Measurements from ENCODE around the gene METTL26.

METTL26 gene

GRCh38 chr16:636206-637080 is at the start of gene METTL26:
Gene METTL26, minus strand, starts transcription at chr16:636305. Its CDS starts 15 bp downstream, at chr16:636290.
- Histone ChIP-seq H3K36me3 (ENCODE audit: control insufficient read depth in 1 of 2, insufficient read depth in 2 of 2, low read length in 2 of 2) (peaks cover 0 to 10% of the 10 kb centered on the region in 2 donors), H3K27ac (ENCODE audit: low read depth, low read length) (peak within 1 kb of the TSS; percentile 97), H3K9me3 (ENCODE audit: control insufficient read depth in 1 of 2, low read length in 2 of 2) (no peaks in the 10 kb centered on the region), H3K9ac (ENCODE audit: low read depth in 1 of 2, low read length in 2 of 2) (peak within 1 kb of the TSS; percentile 71 to 83), H3K27me3 (ENCODE audit: control insufficient read depth in 1 of 2, insufficient read depth in 2 of 2, low read length in 2 of 2) (no peaks in the 10 kb centered on the region), H3K4me3 (ENCODE audit: low read depth in 1 of 2, low read length in 2 of 2) (peak within 1 kb of the TSS; percentile 84 to 90), H3K4me1 (ENCODE audit: control insufficient read depth in 1 of 2, insufficient read depth in 2 of 2, low read length in 2 of 2) (peaks cover 7 to 20% of the 10 kb centered on the region in 2 donors)

GRCh38 chr16:684961-685696 is 49.0 kb upstream of the METTL26 start:
- peaks cover 21 to 42% of the 10 kb centered on the region in 2 donors for H3K36me3 ChIP-seq (ENCODE audit: control insufficient read depth in 1 of 2, insufficient read depth in 2 of 2, low read length in 2 of 2)
- no peaks in the 10 kb centered on the region for H3K27me3 ChIP-seq (ENCODE audit: control insufficient read depth in 1 of 2, insufficient read depth in 2 of 2, low read length in 2 of 2)
- H3K4me1 ChIP-seq (ENCODE audit: control insufficient read depth in 1 of 2, insufficient read depth in 2 of 2, low read length in 2 of 2) = peaks cover 26 to 54% of the 10 kb centered on the region in 2 donors
- H3K9ac ChIP-seq (ENCODE audit: low read depth in 1 of 2, low read length in 2 of 2) = no peak overlapping the region
- H3K27ac ChIP-seq (ENCODE audit: low read depth, low read length) = no peak overlapping the region
- no peaks in the 10 kb centered on the region for H3K9me3 ChIP-seq (ENCODE audit: control insufficient read depth in 1 of 2, low read length in 2 of 2)
- peak overlapping the region in 1 of 2 donors; percentile 16 for H3K4me3 ChIP-seq (ENCODE audit: low read depth in 1 of 2, low read length in 2 of 2)

GRCh38 chr16:684071-684794 is 48.1 kb upstream of the METTL26 start, which contains the start of gene JMJD8:
Gene JMJD8, minus strand, starts transcription at chr16:684334. Its CDS starts 15 bp downstream, at chr16:684319.
- H3K36me3 ChIP-seq (ENCODE audit: control insufficient read depth in 1 of 2, insufficient read depth in 2 of 2, low read length in 2 of 2) = peaks cover 21 to 42% of the 10 kb centered on the region in 2 donors
- no peaks in the 10 kb centered on the region for H3K9me3 ChIP-seq (ENCODE audit: control insufficient read depth in 1 of 2, low read length in 2 of 2)
- H3K27me3 ChIP-seq (ENCODE audit: control insufficient read depth in 1 of 2, insufficient read depth in 2 of 2, low read length in 2 of 2) = no peaks in the 10 kb centered on the region
- H3K9ac ChIP-seq (ENCODE audit: low read depth in 1 of 2, low read length in 2 of 2) = peak within 1 kb of the TSS; percentile 43 to 54
- H3K4me1 ChIP-seq (ENCODE audit: control insufficient read depth in 1 of 2, insufficient read depth in 2 of 2, low read length in 2 of 2) = peaks cover 21 to 47% of the 10 kb centered on the region in 2 donors
- peak within 1 kb of the TSS; percentile 71 to 77 for H3K4me3 ChIP-seq (ENCODE audit: low read depth in 1 of 2, low read length in 2 of 2)
- peak within 1 kb of the TSS; percentile 70 for H3K27ac ChIP-seq (ENCODE audit: low read depth, low read length)

GRCh38 chr16:683396-684070 is 47.4 kb upstream of the METTL26 start:
- peaks cover 19 to 41% of the 10 kb centered on the region in 2 donors for H3K4me1 ChIP-seq (ENCODE audit: control insufficient read depth in 1 of 2, insufficient read depth in 2 of 2, low read length in 2 of 2)
- peak overlapping the region; percentile 66 for H3K27ac ChIP-seq (ENCODE audit: low read depth, low read length)

GRCh38 chr16:682493-683395 is 46.6 kb upstream of the METTL26 start:
- Histone ChIP-seq H3K4me3 (ENCODE audit: low read depth in 1 of 2, low read length in 2 of 2) (peak overlapping the region; percentile 71 to 77), H3K9me3 (ENCODE audit: control insufficient read depth in 1 of 2, low read length in 2 of 2) (no peaks in the 10 kb centered on the region), H3K9ac (ENCODE audit: low read depth in 1 of 2, low read length in 2 of 2) (peak overlapping the region in 1 of 2 donors; percentile 54), H3K4me1 (ENCODE audit: control insufficient read depth in 1 of 2, insufficient read depth in 2 of 2, low read length in 2 of 2) (peaks cover 19 to 41% of the 10 kb centered on the region in 2 donors), H3K27me3 (ENCODE audit: control insufficient read depth in 1 of 2, insufficient read depth in 2 of 2, low read length in 2 of 2) (no peaks in the 10 kb centered on the region), H3K27ac (ENCODE audit: low read depth, low read length) (no peak overlapping the region), H3K36me3 (ENCODE audit: control insufficient read depth in 1 of 2, insufficient read depth in 2 of 2, low read length in 2 of 2) (peaks cover 21 to 40% of the 10 kb centered on the region in 2 donors)

More at GRCh38 chr16:683396-684070, 47.4 kb upstream of the METTL26 start:
- H3K9me3 ChIP-seq (ENCODE audit: control insufficient read depth in 1 of 2, low read length in 2 of 2) = no peaks in the 10 kb centered on the region
- H3K36me3 ChIP-seq (ENCODE audit: control insufficient read depth in 1 of 2, insufficient read depth in 2 of 2, low read length in 2 of 2) = peaks cover 21 to 42% of the 10 kb centered on the region in 2 donors
- no peaks in the 10 kb centered on the region for H3K27me3 ChIP-seq (ENCODE audit: control insufficient read depth in 1 of 2, insufficient read depth in 2 of 2, low read length in 2 of 2)
- H3K9ac ChIP-seq (ENCODE audit: low read depth in 1 of 2, low read length in 2 of 2) = peak overlapping the region; percentile 43 to 54
- peak overlapping the region; percentile 71 to 77 for H3K4me3 ChIP-seq (ENCODE audit: low read depth in 1 of 2, low read length in 2 of 2)

- no peaks in the 10 kb centered on the region for H3K27me3 ChIP-seq (ENCODE audit: control insufficient read depth in 1 of 2, insufficient read depth in 2 of 2, low read length in 2 of 2)
- no peak overlapping the region for H3K27ac ChIP-seq (ENCODE audit: low read depth, low read length)
- peaks cover 21 to 31% of the 10 kb centered on the region in 2 donors for H3K36me3 ChIP-seq (ENCODE audit: control insufficient read depth in 1 of 2, insufficient read depth in 2 of 2, low read length in 2 of 2)
- peak overlapping the region; percentile 76 to 78 for H3K9ac ChIP-seq (ENCODE audit: low read depth in 1 of 2, low read length in 2 of 2)
- H3K9me3 ChIP-seq (ENCODE audit: control insufficient read depth in 1 of 2, low read length in 2 of 2) = no peaks in the 10 kb centered on the region
- peak overlapping the region; percentile 79 to 84 for H3K4me3 ChIP-seq (ENCODE audit: low read depth in 1 of 2, low read length in 2 of 2)
- peaks cover 19 to 47% of the 10 kb centered on the region in 2 donors for H3K4me1 ChIP-seq (ENCODE audit: control insufficient read depth in 1 of 2, insufficient read depth in 2 of 2, low read length in 2 of 2)
Observed at GRCh38 chr16:681746-682427, 45.8 kb upstream of the METTL26 start.

GRCh38 chr16:680967-681745 is 45.1 kb upstream of the METTL26 start:
- H3K9me3 ChIP-seq (ENCODE audit: control insufficient read depth in 1 of 2, low read length in 2 of 2) = no peaks in the 10 kb centered on the region
- peaks cover 18 to 25% of the 10 kb centered on the region in 2 donors for H3K36me3 ChIP-seq (ENCODE audit: control insufficient read depth in 1 of 2, insufficient read depth in 2 of 2, low read length in 2 of 2)
- H3K27me3 ChIP-seq (ENCODE audit: control insufficient read depth in 1 of 2, insufficient read depth in 2 of 2, low read length in 2 of 2) = no peaks in the 10 kb centered on the region
- H3K27ac ChIP-seq (ENCODE audit: low read depth, low read length) = peak overlapping the region; percentile 39
- peaks cover 27 to 54% of the 10 kb centered on the region in 2 donors for H3K4me1 ChIP-seq (ENCODE audit: control insufficient read depth in 1 of 2, insufficient read depth in 2 of 2, low read length in 2 of 2)
- H3K9ac ChIP-seq (ENCODE audit: low read depth in 1 of 2, low read length in 2 of 2) = peak overlapping the region; percentile 76 to 78
- peak overlapping the region; percentile 79 to 84 for H3K4me3 ChIP-seq (ENCODE audit: low read depth in 1 of 2, low read length in 2 of 2)

- Histone ChIP-seq H3K4me3 (ENCODE audit: low read depth in 1 of 2, low read length in 2 of 2) (peak overlapping the region; percentile 79 to 84), H3K36me3 (ENCODE audit: control insufficient read depth in 1 of 2, insufficient read depth in 2 of 2, low read length in 2 of 2) (peaks cover 18 to 25% of the 10 kb centered on the region in 2 donors), H3K9me3 (ENCODE audit: control insufficient read depth in 1 of 2, low read length in 2 of 2) (no peaks in the 10 kb centered on the region), H3K27me3 (ENCODE audit: control insufficient read depth in 1 of 2, insufficient read depth in 2 of 2, low read length in 2 of 2) (no peaks in the 10 kb centered on the region), H3K9ac (ENCODE audit: low read depth in 1 of 2, low read length in 2 of 2) (peak overlapping the region; percentile 76 to 78), H3K4me1 (ENCODE audit: control insufficient read depth in 1 of 2, insufficient read depth in 2 of 2, low read length in 2 of 2) (peaks cover 29 to 56% of the 10 kb centered on the region in 2 donors), H3K27ac (ENCODE audit: low read depth, low read length) (peak overlapping the region; percentile 50)
Observed at GRCh38 chr16:680625-680945, 44.5 kb upstream of the METTL26 start.
